ENCODE data around the gene MAP3K12.

MAP3K12 gene

DNA sequence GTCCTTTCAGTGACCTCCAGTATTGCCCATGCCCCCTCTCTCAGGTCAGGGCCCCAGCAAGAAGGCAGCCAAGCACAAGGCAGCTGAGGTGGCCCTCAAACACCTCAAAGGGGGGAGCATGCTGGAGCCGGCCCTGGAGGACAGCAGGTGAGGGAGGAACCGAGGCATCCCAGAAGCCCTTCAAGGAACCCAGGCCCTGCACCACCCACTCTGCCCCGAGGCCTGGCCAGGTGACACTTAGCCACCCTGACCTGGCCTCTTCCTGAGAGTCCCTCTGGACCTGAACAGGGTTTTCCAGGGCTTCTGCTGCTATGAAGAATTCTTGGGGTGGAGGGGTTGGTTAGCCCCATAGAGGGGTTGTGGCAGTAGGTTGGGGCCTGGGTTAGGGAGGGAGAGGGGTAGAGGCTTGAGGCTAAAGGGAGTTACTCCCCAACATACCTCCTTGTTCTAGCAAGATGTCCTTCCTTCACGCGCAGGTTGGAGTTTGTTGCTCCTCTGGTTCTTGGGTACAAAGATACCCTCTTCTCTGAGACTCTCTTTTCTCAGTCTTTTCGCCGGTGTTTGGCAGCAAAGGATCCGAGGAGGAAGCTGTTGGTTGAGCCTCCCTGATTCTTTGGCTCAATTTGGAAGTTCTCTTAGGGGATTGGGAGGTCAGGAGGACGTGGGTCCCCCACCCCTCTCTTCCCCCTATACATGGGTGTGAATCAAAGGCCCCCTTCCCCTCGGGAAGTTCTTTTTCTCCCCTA is 3.9 kb upstream of the MAP3K12 start:
- FAIRE-seq (no peak), DNase-seq (ENCODE audit: insufficient read length, low spot score) (no peak)
- TF ChIP-seq, protein P1, sequence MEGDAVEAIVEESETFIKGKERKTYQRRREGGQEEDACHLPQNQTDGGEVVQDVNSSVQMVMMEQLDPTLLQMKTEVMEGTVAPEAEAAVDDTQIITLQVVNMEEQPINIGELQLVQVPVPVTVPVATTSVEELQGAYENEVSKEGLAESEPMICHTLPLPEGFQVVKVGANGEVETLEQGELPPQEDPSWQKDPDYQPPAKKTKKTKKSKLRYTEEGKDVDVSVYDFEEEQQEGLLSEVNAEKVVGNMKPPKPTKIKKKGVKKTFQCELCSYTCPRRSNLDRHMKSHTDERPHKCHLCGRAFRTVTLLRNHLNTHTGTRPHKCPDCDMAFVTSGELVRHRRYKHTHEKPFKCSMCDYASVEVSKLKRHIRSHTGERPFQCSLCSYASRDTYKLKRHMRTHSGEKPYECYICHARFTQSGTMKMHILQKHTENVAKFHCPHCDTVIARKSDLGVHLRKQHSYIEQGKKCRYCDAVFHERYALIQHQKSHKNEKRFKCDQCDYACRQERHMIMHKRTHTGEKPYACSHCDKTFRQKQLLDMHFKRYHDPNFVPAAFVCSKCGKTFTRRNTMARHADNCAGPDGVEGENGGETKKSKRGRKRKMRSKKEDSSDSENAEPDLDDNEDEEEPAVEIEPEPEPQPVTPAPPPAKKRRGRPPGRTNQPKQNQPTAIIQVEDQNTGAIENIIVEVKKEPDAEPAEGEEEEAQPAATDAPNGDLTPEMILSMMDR (IDR thresholded peaks at IDR 0.05; ENCODE audit: insufficient read depth, missing control alignments) = no peak

DNA sequence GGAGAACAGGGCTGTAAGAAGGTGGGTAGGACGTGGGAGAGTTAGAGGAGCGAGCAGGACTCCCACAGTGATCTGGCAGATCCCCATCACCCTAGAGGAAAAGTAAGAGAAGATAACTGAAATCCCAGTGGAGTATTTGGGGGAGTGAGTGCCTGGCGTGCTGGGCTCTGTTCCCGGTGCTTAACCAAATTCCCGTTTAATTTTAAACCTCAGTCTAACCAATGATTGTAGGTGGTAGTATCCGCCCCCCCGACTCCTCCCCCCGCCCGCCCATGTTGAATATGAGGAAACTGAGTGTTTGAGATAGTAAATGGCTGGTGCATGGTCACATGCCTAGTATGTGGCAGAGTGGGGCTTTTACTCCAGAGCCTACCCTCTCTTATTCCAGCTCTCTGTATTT is 3.1 kb upstream of the MAP3K12 start:
- TF ChIP-seq, protein P1 (IDR thresholded peaks at IDR 0.05; ENCODE audit: insufficient read depth, missing control alignments) = no peak
- no peak for FAIRE-seq
- DNase-seq (ENCODE audit: insufficient read length, low spot score) = no peak

DNA sequence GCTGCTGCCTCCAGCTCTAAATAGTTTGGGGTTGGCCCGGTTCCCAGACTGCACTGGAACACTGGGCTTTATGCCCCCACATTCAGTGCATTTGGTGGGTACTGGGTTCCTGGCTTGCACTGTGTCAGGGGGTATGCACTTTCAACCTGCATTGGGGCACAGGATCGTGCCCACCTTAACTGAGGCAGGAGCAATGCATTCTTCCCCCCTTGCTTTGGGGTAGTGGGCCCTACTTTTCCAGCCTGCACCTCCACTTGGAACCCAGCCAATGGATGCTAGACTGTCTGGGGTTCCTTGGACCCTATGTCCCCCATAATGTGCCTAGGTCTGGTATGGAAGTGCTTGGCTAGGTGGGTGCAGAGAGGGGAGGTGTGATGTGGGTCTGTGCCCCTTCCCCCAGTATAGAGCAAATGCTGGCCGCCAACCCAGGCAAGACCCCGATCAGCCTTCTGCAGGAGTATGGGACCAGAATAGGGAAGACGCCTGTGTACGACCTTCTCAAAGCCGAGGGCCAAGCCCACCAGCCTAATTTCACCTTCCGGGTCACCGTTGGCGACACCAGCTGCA is 2.4 kb upstream of the MAP3K12 start:
- TF ChIP-seq, protein P1 (IDR thresholded peaks at IDR 0.05; ENCODE audit: insufficient read depth, missing control alignments) = no peak
- DNase-seq (ENCODE audit: insufficient read length, low spot score) (no peak), FAIRE-seq (no peak)

DNA sequence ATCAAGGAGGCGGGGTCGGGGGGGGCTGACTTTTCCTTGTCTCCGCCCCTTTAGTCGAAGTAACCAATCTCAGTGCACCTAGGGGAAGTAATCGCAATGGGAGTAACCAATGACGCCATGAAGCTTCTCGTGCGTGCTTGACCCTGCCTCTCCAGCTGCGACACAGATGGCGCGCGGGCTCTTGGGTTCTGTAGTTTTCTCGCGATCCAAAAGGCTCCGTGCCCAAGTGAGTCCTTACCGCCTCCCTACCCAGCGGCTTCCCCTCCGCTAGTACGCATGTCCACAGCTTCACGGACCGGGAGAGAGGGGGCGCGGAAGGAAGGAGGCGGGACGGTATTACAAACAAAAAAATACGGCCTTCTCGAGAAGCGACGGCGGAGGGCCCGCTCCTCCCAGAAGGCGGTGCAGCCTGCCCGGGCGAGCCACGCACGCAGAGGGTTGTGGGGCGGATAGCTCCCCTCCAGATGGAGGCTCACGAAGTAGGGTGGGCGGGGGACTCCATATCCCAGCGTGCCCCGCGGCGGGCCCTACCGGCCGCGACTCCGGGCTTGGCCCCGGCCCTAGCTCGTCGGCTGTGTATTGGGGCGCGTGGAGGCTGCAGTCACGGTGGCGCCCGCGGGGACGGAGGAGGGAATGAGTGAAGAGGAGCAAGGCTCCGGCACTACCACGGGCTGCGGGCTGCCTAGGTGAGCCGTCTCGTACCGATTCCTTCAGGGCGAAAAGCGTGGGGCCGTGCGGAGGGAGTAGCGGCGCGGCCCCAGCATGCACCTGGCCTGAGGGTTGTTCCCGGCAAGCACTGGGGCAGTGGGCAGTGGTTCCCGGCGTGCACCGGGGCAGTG is 1.7 kb upstream of the MAP3K12 start, which contains the start of gene TARBP2:
TARBP2 (plus strand) TSS at position 508 of the 839 bp plus-strand sequence; CDS start at position 634, 126 bp downstream.
- TF ChIP-seq, protein P1 (IDR thresholded peaks at IDR 0.05; ENCODE audit: insufficient read depth, missing control alignments) = no peak
- DNase-seq (ENCODE audit: insufficient read length, low spot score) (peak; percentile 87), FAIRE-seq (no peak)

DNA sequence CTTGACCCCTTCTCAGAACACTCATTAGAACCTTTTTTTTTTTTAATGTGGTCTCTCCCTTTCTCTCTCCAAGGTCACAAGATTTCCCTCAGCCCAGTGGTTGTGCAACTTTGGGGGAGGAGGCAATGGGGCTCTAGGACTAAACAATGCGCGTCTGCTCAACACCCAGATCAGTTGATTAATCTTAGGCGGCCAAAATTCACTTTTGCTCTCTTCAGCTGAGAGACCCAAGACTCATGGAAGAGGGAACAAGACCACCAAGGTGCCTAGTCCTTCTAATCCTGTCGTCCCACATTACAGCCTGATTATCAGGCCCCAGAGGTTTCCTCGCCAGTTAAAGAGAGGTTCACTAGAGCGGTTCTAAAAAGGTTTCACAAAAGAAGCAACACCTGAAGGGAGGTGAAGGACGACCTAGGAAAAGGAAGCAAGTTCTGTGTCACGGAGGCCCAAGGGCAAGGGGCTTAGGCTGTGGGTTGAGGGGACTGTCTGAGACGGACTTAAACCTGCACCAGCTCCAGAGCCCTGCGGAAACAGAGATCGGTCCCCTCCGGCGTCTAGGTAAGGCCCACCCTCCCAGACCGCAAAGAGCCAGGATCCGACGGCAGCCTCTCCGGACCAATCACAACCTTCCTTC is 1.0 kb upstream of the MAP3K12 start:
- no peak for DNase-seq (ENCODE audit: insufficient read length, low spot score)
- no peak for FAIRE-seq
- TF ChIP-seq, protein P1 (IDR thresholded peaks at IDR 0.05; ENCODE audit: insufficient read depth, missing control alignments) = no peak

DNA sequence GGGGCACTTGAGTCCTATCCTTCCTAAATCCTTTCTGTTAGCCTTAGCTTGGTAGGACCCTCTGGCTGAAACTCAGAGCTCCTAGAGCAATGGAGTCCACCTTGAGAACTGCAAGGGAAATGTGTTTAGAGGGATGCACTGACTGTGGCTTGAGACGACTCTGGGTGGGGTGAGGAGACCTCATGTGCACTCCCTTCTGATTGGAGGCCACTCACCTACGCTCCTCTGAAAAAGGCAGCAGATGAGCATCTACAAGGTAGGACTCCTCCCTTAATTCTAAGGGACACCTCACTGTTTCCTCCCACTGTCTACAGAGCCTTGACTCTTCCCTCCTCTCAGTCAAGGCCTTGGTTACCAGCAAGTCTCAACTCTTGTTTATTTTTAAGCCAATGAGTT is 1.0 kb downstream of the MAP3K12 start:
- FAIRE-seq (no peak), DNase-seq (ENCODE audit: insufficient read length, low spot score) (no peak)
- TF ChIP-seq, protein P1 (IDR thresholded peaks at IDR 0.05; ENCODE audit: insufficient read depth, missing control alignments) = no peak

Measured in D721Med (cell line).